Panc1 (cell line): ENCODE results near the gene ATCAY.
"Not testable (repeated sequence)": the region's sequence is repeated elsewhere in the genome, so short reads cannot be mapped to it uniquely, and the experiment has no call there.

Experiments used
- CTCF ChIP-seq: fragments of 450-650 bp; IDR thresholded peaks from 2 replicates; pipeline ENCODE4 v1.5.1; 2017; ENCODE audit warnings: mild to moderate bottlenecking
- REST ChIP-seq, 2 experiments: IDR thresholded peaks; 2 replicates each; pipeline ENCODE4 v1.6.1; 2011 to 2012; ENCODE audit warnings: low read depth in 2 of 2, control low read depth in 1 of 2, low read length in 1 of 2, mild to moderate bottlenecking in 1 of 2, moderate library complexity in 1 of 2; ENCODE audit not compliant: insufficient read depth in 1 of 2

DNA sequence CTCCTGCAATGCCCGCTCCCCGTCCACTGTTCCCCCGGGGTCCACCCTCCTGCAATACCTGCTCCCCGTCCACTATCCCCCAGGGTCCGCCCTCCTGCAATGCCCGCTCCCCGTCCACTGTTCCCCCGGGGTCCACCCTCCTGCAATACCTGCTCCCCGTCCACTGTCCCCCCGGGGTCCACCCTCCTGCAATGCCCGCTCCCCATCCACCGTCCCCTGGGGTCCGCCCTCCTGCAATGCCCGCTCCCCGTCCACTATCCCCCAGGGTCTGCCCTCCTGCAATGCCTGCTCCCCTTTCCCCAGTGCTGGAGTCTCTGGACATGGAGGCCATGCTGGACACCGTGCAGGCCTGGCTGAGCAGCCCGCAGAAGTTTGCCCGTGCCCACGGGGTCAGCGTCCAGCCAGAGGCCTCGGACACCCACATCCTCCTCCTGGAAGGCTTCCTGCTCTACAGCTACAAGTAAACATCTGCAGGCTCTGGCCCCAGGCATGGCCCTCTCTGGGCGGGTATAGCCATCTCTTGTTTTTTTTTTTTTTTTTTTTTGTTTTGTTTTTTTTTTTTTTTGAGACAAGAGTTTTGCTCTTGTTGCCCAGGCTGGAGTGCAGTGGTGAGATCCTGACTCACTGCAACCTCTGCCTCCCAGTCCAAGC is 57.9 kb downstream of the ATCAY start:
- TF ChIP-seq CTCF; REST (IDR thresholded peaks at IDR 0.05; ENCODE audit: insufficient read depth in 1 of 2, low read depth in 2 of 2, low read length in 1 of 2): not testable (repeated sequence)
